OCI-LY7 (cell line): ENCODE measurements around the gene LRCH3.

Experiments
- CTCF ChIP-seq: fragments of 200-600 bp; sonication (generic); conservative IDR thresholded peaks from 2 replicates; pipeline ENCODE4 v1.5.1; 2014; ENCODE audit warnings: mild to moderate bottlenecking, antibody characterized with exemption, low read length, moderate library complexity, mixed read lengths
- EZH2phosphoT487 ChIP-seq: fragments of 200-600 bp; sonication (generic); IDR thresholded peaks from 2 replicates; pipeline ENCODE4 v1.6.1; 2018; ENCODE audit warnings: low read depth, borderline replicate concordance, mild to moderate bottlenecking, mixed run types, antibody characterized with exemption, low read length, moderate library complexity, mixed read lengths

- no peak for TF ChIP-seq CTCF
- no peak for TF ChIP-seq EZH2phosphoT487
These were observed 18.4 kb downstream of the LRCH3 start for GRCh38 chr3:197809356-197810020.
